Right atrium auricular region (tissue), 2 donors: Measurements from ENCODE around the gene AP2A1. TPM values are rescaled to one million over a fixed set of nuclear protein-coding genes. Genes with fewer than 3 reads are reported as not detected.

ENCODE experiments used
- DNase-seq: peaks from one replicate; pipeline ENCODE4 v3.0.0-alpha.2; 2019; ENCODE audit warnings: low spot score
- H3K27ac ChIP-seq, 2 donors: fragments of 200-600 bp; sonication (generic); 1 replicate in 1 of 2; 2 replicates in 1 of 2; pipeline ENCODE4 v1.5.1; 2016 to 2019
- H3K27me3 ChIP-seq, 2 donors: fragments of 200-600 bp; sonication (generic); one replicate each; pipeline versions ENCODE4 v1.5.1 to v1.6.0; 2017 to 2019
- H3K36me3 ChIP-seq: fragments of 200-600 bp; sonication (generic); one replicate; pipeline ENCODE4 v1.5.1; 2016
- H3K4me1 ChIP-seq, 2 donors: fragments of 200-600 bp; sonication (generic); one replicate each; pipeline versions ENCODE4 v1.5.1 to v1.6.0; 2017 to 2019
- H3K4me3 ChIP-seq, 2 donors: fragments of 200-600 bp; sonication (generic); 1 replicate in 1 of 2; 2 replicates in 1 of 2; pipeline ENCODE4 v1.5.1; 2017 to 2019; ENCODE audit warnings: mild to moderate bottlenecking in 1 of 2, moderate library complexity in 1 of 2
- H3K9me3 ChIP-seq, 2 donors: fragments of 200-600 bp; sonication (generic); one replicate each; pipeline ENCODE4 v1.5.1; 2019
- CTCF ChIP-seq, 2 donors: fragments of 200-600 bp; sonication (generic); IDR thresholded peaks; one replicate each; pipeline ENCODE4 v1.5.1; 2019; ENCODE audit warnings: antibody characterized with exemption in 2 of 2
- total RNA-seq, 2 donors: library from RNA; depleted of rRNA; stranded (reverse); fragments of >200 nt; gene quantifications; one replicate each; pipeline ENCODE4 v1.1.0, GENCODE V29; 2016

The AP2A1 gene
- total RNA-seq, 2 donors from 2014 or later, result 72.5 to 97.3 TPM

- no peak for TF ChIP-seq CTCF (IDR thresholded peaks at IDR 0.05)
- H3K4me1 ChIP-seq, result no peaks in the 10 kb centered on the region
- no peaks in the 10 kb centered on the region for H3K9me3 ChIP-seq
- no peak for DNase-seq
- H3K27me3 ChIP-seq, result no peaks in the 10 kb centered on the region
- no peak overlapping the region for H3K4me3 ChIP-seq
- H3K36me3 ChIP-seq, result peaks cover 71% of the 10 kb centered on the region
- no peak overlapping the region for H3K27ac ChIP-seq
Measured at GRCh38 chr19:49793561-49793840, 26.7 kb downstream of the AP2A1 start.

GRCh38 chr19:49795615-49796014 lies 28.8 kb downstream of the AP2A1 start:
- Histone ChIP-seq H3K9me3 (no peaks in the 10 kb centered on the region), H3K4me3 (no peak overlapping the region), H3K36me3 (peaks cover 91% of the 10 kb centered on the region), H3K27ac (no peak overlapping the region), H3K4me1 (no peaks in the 10 kb centered on the region), H3K27me3 (no peaks in the 10 kb centered on the region)
- TF ChIP-seq CTCF (IDR thresholded peaks at IDR 0.05), result no peak
- DNase-seq, result no peak

GRCh38 chr19:49798574-49798973 lies 31.8 kb downstream of the AP2A1 start:
- Histone ChIP-seq H3K9me3 (no peaks in the 10 kb centered on the region), H3K4me3 (no peak overlapping the region), H3K27ac (no peak overlapping the region), H3K36me3 (peaks cover 88% of the 10 kb centered on the region), H3K27me3 (no peaks in the 10 kb centered on the region), H3K4me1 (peaks cover 0 to 12% of the 10 kb centered on the region in 2 donors)
- DNase-seq, result no peak
- TF ChIP-seq CTCF (IDR thresholded peaks at IDR 0.05), result no peak

GRCh38 chr19:49799271-49799797 lies 32.5 kb downstream of the AP2A1 start:
- Histone ChIP-seq H3K27me3 (no peaks in the 10 kb centered on the region), H3K9me3 (no peaks in the 10 kb centered on the region), H3K36me3 (peaks cover 86% of the 10 kb centered on the region), H3K4me1 (peaks cover 0 to 12% of the 10 kb centered on the region in 2 donors), H3K4me3 (no peak overlapping the region), H3K27ac (no peak overlapping the region)
- no peak for DNase-seq
- no peak for TF ChIP-seq CTCF (IDR thresholded peaks at IDR 0.05)

GRCh38 chr19:49799798-49800376 lies 33.1 kb downstream of the AP2A1 start:
- no peak for DNase-seq
- Histone ChIP-seq H3K27me3 (no peaks in the 10 kb centered on the region), H3K4me1 (peaks cover 0 to 12% of the 10 kb centered on the region in 2 donors), H3K27ac (no peak overlapping the region), H3K36me3 (peaks cover 82% of the 10 kb centered on the region), H3K4me3 (no peak overlapping the region), H3K9me3 (no peaks in the 10 kb centered on the region)
- no peak for TF ChIP-seq CTCF (IDR thresholded peaks at IDR 0.05)

GRCh38 chr19:49800771-49801170 lies 34.0 kb downstream of the AP2A1 start:
- Histone ChIP-seq H3K4me3 (no peak overlapping the region), H3K27ac (no peak overlapping the region), H3K9me3 (no peaks in the 10 kb centered on the region), H3K36me3 (peaks cover 80% of the 10 kb centered on the region), H3K4me1 (peaks cover 0 to 12% of the 10 kb centered on the region in 2 donors), H3K27me3 (no peaks in the 10 kb centered on the region)
- TF ChIP-seq CTCF (IDR thresholded peaks at IDR 0.05), result no peak
- no peak for DNase-seq
